A172 (cell line): ENCODE measurements around the gene ARHGEF18. TPM values are rescaled to one million over a fixed set of nuclear protein-coding genes. Genes with fewer than 3 reads are reported as not detected.
"Not testable (repeated sequence)": the region's sequence is repeated elsewhere in the genome, so short reads cannot be mapped to it uniquely, and the experiment has no call there.

Experiments
- DNase-seq: peaks from one replicate; pipeline ENCODE4 v3.0.0-alpha.2; 2015; ENCODE audit warnings: low spot score
- total RNA-seq: library from RNA; depleted of rRNA; stranded (reverse); fragments of >200 nt; shearing (Covaris generic); gene quantifications from 2 replicates; pipeline ENCODE4 v1.2.3, GENCODE V29; 2014

Gene ARHGEF18
- total RNA-seq, 1 experiment from 2014 or later: 29.0 TPM

GRCh38 chr19:7346997-7347396 lies 1.7 kb upstream of the ARHGEF18 start:
- DNase-seq: not testable (repeated sequence)

- DNase-seq: no peak
Measured at GRCh38 chr19:7349231-7349591, 474 bp downstream of the ARHGEF18 start.

- no peak for DNase-seq
Measured at GRCh38 chr19:7349961-7350711, 1.4 kb downstream of the ARHGEF18 start.

GRCh38 chr19:7351861-7352260 lies 3.1 kb downstream of the ARHGEF18 start:
- no peak for DNase-seq

- no peak for DNase-seq
Measured at GRCh38 chr19:7355151-7355820, 6.5 kb downstream of the ARHGEF18 start.

- DNase-seq: no peak
Measured at GRCh38 chr19:7355871-7356270, 7.1 kb downstream of the ARHGEF18 start.

- no peak for DNase-seq
Measured at GRCh38 chr19:7356899-7357627, 8.3 kb downstream of the ARHGEF18 start.

GRCh38 chr19:7358102-7358597 lies 9.4 kb downstream of the ARHGEF18 start:
- no peak for DNase-seq

- DNase-seq: no peak
Measured at GRCh38 chr19:7360393-7360984, 11.8 kb downstream of the ARHGEF18 start.

- no peak for DNase-seq
Measured at GRCh38 chr19:7363225-7363624, 14.5 kb downstream of the ARHGEF18 start.

- DNase-seq: peak; percentile 60
Measured at GRCh38 chr19:7366701-7367420, 18.1 kb downstream of the ARHGEF18 start.

GRCh38 chr19:7368456-7368855 lies 19.7 kb downstream of the ARHGEF18 start:
- DNase-seq: no peak

GRCh38 chr19:7368866-7369265 lies 20.1 kb downstream of the ARHGEF18 start:
- peak; percentile 71 for DNase-seq

GRCh38 chr19:7370546-7370945 lies 21.8 kb downstream of the ARHGEF18 start:
- DNase-seq: no peak

- DNase-seq: no peak
Measured at GRCh38 chr19:7371001-7371400, 22.3 kb downstream of the ARHGEF18 start.

GRCh38 chr19:7372810-7373209 lies 24.1 kb downstream of the ARHGEF18 start:
- no peak for DNase-seq

- peak; percentile 60 for DNase-seq
Measured at GRCh38 chr19:7373862-7374261, 25.1 kb downstream of the ARHGEF18 start.

GRCh38 chr19:7376151-7376852 lies 27.6 kb downstream of the ARHGEF18 start:
- DNase-seq: no peak

- DNase-seq: no peak
Measured at GRCh38 chr19:7377196-7377595, 28.5 kb downstream of the ARHGEF18 start.

- no peak for DNase-seq
Measured at GRCh38 chr19:7381073-7381390, 32.3 kb downstream of the ARHGEF18 start.

- no peak for DNase-seq
Measured at GRCh38 chr19:7382694-7383093, 34.0 kb downstream of the ARHGEF18 start.
